SK-N-SH (cell line): ENCODE results near the gene TRNT1.

Experiments used
- CHD2 ChIP-seq: fragments of 150-350 bp; IDR thresholded peaks from 2 replicates; pipeline ENCODE4 v1.6.1; 2018; ENCODE audit warnings: low read length; ENCODE audit not compliant: partially characterized antibody
- EZH2phosphoT487 ChIP-seq: fragments of 200-600 bp; sonication (generic); IDR thresholded peaks from 2 replicates; pipeline ENCODE4 v1.6.1; 2017; ENCODE audit warnings: low read depth, mixed run types, mild to moderate bottlenecking, antibody characterized with exemption, moderate library complexity, borderline replicate concordance
- FOXJ3 ChIP-seq: sonication (generic); formaldehyde crosslinking; IDR thresholded peaks from 2 replicates; pipeline ENCODE4 v1.5.1; 2020; ENCODE audit warnings: mild to moderate bottlenecking, missing genetic modification reagents
- GATA2 ChIP-seq: sonication (generic); formaldehyde crosslinking; IDR thresholded peaks from 2 replicates; pipeline ENCODE4 v1.5.0; 2020; ENCODE audit warnings: mild to moderate bottlenecking, missing genetic modification reagents
- JUND ChIP-seq: IDR thresholded peaks from 2 replicates; pipeline ENCODE4 v1.4.0; 2012
- NRF1 ChIP-seq: IDR thresholded peaks from 2 replicates; pipeline ENCODE4 v1.6.1; 2012; ENCODE audit warnings: low read depth, mild to moderate bottlenecking, low read length
- RAD21 ChIP-seq: IDR thresholded peaks from 2 replicates; pipeline ENCODE4 v1.6.1; 2012; ENCODE audit warnings: mild to moderate bottlenecking, low read length
- TF ChIP-seq, protein P1 (sequence below): fragments of 200-600 bp; sonication (generic); IDR thresholded peaks from 2 replicates; pipeline ENCODE4 v1.6.1; 2017; ENCODE audit warnings: antibody characterized with exemption, mild to moderate bottlenecking, moderate library complexity
- TF ChIP-seq, protein P2 (sequence below): IDR thresholded peaks from 2 replicates; pipeline ENCODE4 v1.6.1; 2012; ENCODE audit warnings: mild to moderate bottlenecking, low read depth, low read length, moderate library complexity

DNA sequence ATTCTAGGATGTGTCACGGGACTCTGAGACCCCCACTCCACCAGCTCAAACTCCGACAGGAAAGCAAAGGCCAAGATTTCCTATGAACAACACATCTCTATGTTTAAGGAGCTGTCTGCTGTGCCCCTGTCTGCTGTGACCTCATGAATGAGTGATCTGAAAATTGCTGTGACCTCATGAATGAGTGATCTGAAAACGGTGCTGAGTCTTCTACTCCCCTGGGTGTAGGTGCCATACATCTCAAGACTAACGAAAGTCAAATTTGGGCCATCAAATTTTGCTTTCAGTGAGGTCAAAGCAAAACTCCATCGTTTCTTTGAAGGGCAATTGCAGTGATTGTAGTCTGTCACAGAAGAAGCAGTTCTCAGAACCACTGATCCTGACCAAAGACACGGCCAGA, 41.0 kb upstream of the TRNT1 start:
- TF ChIP-seq, protein P1, sequence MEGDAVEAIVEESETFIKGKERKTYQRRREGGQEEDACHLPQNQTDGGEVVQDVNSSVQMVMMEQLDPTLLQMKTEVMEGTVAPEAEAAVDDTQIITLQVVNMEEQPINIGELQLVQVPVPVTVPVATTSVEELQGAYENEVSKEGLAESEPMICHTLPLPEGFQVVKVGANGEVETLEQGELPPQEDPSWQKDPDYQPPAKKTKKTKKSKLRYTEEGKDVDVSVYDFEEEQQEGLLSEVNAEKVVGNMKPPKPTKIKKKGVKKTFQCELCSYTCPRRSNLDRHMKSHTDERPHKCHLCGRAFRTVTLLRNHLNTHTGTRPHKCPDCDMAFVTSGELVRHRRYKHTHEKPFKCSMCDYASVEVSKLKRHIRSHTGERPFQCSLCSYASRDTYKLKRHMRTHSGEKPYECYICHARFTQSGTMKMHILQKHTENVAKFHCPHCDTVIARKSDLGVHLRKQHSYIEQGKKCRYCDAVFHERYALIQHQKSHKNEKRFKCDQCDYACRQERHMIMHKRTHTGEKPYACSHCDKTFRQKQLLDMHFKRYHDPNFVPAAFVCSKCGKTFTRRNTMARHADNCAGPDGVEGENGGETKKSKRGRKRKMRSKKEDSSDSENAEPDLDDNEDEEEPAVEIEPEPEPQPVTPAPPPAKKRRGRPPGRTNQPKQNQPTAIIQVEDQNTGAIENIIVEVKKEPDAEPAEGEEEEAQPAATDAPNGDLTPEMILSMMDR = no peak
- TF ChIP-seq CHD2 (no peak), EZH2phosphoT487 (no peak), GATA2 (CRISPR knock-in tag) (no peak), NRF1 (no peak), RAD21 (no peak), FOXJ3 (CRISPR knock-in tag) (no peak), JUND (no peak)
- TF ChIP-seq, protein P2, sequence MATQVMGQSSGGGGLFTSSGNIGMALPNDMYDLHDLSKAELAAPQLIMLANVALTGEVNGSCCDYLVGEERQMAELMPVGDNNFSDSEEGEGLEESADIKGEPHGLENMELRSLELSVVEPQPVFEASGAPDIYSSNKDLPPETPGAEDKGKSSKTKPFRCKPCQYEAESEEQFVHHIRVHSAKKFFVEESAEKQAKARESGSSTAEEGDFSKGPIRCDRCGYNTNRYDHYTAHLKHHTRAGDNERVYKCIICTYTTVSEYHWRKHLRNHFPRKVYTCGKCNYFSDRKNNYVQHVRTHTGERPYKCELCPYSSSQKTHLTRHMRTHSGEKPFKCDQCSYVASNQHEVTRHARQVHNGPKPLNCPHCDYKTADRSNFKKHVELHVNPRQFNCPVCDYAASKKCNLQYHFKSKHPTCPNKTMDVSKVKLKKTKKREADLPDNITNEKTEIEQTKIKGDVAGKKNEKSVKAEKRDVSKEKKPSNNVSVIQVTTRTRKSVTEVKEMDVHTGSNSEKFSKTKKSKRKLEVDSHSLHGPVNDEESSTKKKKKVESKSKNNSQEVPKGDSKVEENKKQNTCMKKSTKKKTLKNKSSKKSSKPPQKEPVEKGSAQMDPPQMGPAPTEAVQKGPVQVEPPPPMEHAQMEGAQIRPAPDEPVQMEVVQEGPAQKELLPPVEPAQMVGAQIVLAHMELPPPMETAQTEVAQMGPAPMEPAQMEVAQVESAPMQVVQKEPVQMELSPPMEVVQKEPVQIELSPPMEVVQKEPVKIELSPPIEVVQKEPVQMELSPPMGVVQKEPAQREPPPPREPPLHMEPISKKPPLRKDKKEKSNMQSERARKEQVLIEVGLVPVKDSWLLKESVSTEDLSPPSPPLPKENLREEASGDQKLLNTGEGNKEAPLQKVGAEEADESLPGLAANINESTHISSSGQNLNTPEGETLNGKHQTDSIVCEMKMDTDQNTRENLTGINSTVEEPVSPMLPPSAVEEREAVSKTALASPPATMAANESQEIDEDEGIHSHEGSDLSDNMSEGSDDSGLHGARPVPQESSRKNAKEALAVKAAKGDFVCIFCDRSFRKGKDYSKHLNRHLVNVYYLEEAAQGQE = no peak
